ENCODE results near the gene PFKFB4. TPM values are rescaled to one million over a fixed set of nuclear protein-coding genes. Genes with fewer than 3 reads are reported as not detected.

The PFKFB4 gene
- total and polyA plus RNA-seq, 2 experiments from 2014 or later, result 8.6 to 22.9 TPM

DNA sequence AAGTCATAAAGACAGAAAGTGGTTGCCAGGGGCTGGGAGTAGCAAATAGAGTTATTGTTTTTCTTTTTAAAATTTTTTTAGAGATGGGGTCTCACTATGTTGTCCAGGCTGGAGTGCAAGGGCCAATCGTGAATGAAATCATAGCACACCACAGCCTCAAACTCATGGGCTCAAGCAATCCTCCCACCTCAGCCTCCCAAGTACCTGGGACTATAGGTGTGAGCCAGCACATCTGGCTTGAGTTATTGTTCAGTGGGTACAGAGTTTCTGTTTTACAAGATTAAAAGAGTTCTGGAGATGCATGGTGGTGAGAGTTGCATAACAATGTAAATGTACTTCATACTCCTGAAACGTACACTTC, 23.6 kb downstream of the PFKFB4 start:
- no peak overlapping the region for H3K4me3 Mint-ChIP-seq
- no peaks in the 10 kb centered on the region for H3K9me3 Mint-ChIP-seq

More for the DNA sequence above, 23.6 kb downstream of the PFKFB4 start:
- Mint-ChIP-seq H3K27ac (no peak overlapping the region), H3K36me3 (ENCODE audit: low read depth) (peaks cover 17% of the 10 kb centered on the region), H3K4me1 (no peaks in the 10 kb centered on the region), H3K27me3 (ENCODE audit: insufficient read depth, low read depth, poor library complexity) (no peaks in the 10 kb centered on the region)
- Histone ChIP-seq H3K9me2 (ENCODE audit: insufficient read depth) (no peaks in the 10 kb centered on the region), H3F3A (replicated peaks; ENCODE audit: low read depth) (peaks cover 8% of the 10 kb centered on the region; the same call in 1 of the 2 replicates), H3K27me3 (ENCODE audit: insufficient read depth) (no peaks in the 10 kb centered on the region), H3K36me3 (ENCODE audit: insufficient read depth) (0 out of 2 replicates have a peak, but pooled peaks cover 3% of the 10 kb centered on the region), H3K4me2 (no peak overlapping the region), H3K27ac (ENCODE audit: low read depth) (no peak overlapping the region), H3K4me3 (no peak overlapping the region), H2AFZ (no peak overlapping the region), H4K20me1 (replicated peaks; ENCODE audit: insufficient read depth) (no peaks in the 10 kb centered on the region), H3K79me2 (replicated peaks; ENCODE audit: insufficient read depth) (no peaks in the 10 kb centered on the region), H3K4me1 (ENCODE audit: insufficient read depth) (no peaks in the 10 kb centered on the region)
- ATAC-seq (no peak), DNase-seq (ENCODE audit: low spot score) (no peak)
- TF ChIP-seq, protein P1, sequence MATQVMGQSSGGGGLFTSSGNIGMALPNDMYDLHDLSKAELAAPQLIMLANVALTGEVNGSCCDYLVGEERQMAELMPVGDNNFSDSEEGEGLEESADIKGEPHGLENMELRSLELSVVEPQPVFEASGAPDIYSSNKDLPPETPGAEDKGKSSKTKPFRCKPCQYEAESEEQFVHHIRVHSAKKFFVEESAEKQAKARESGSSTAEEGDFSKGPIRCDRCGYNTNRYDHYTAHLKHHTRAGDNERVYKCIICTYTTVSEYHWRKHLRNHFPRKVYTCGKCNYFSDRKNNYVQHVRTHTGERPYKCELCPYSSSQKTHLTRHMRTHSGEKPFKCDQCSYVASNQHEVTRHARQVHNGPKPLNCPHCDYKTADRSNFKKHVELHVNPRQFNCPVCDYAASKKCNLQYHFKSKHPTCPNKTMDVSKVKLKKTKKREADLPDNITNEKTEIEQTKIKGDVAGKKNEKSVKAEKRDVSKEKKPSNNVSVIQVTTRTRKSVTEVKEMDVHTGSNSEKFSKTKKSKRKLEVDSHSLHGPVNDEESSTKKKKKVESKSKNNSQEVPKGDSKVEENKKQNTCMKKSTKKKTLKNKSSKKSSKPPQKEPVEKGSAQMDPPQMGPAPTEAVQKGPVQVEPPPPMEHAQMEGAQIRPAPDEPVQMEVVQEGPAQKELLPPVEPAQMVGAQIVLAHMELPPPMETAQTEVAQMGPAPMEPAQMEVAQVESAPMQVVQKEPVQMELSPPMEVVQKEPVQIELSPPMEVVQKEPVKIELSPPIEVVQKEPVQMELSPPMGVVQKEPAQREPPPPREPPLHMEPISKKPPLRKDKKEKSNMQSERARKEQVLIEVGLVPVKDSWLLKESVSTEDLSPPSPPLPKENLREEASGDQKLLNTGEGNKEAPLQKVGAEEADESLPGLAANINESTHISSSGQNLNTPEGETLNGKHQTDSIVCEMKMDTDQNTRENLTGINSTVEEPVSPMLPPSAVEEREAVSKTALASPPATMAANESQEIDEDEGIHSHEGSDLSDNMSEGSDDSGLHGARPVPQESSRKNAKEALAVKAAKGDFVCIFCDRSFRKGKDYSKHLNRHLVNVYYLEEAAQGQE (IDR thresholded peaks at IDR 0.05; ENCODE audit: unreplicated experiment), result no peak
- TF ChIP-seq, protein P2, sequence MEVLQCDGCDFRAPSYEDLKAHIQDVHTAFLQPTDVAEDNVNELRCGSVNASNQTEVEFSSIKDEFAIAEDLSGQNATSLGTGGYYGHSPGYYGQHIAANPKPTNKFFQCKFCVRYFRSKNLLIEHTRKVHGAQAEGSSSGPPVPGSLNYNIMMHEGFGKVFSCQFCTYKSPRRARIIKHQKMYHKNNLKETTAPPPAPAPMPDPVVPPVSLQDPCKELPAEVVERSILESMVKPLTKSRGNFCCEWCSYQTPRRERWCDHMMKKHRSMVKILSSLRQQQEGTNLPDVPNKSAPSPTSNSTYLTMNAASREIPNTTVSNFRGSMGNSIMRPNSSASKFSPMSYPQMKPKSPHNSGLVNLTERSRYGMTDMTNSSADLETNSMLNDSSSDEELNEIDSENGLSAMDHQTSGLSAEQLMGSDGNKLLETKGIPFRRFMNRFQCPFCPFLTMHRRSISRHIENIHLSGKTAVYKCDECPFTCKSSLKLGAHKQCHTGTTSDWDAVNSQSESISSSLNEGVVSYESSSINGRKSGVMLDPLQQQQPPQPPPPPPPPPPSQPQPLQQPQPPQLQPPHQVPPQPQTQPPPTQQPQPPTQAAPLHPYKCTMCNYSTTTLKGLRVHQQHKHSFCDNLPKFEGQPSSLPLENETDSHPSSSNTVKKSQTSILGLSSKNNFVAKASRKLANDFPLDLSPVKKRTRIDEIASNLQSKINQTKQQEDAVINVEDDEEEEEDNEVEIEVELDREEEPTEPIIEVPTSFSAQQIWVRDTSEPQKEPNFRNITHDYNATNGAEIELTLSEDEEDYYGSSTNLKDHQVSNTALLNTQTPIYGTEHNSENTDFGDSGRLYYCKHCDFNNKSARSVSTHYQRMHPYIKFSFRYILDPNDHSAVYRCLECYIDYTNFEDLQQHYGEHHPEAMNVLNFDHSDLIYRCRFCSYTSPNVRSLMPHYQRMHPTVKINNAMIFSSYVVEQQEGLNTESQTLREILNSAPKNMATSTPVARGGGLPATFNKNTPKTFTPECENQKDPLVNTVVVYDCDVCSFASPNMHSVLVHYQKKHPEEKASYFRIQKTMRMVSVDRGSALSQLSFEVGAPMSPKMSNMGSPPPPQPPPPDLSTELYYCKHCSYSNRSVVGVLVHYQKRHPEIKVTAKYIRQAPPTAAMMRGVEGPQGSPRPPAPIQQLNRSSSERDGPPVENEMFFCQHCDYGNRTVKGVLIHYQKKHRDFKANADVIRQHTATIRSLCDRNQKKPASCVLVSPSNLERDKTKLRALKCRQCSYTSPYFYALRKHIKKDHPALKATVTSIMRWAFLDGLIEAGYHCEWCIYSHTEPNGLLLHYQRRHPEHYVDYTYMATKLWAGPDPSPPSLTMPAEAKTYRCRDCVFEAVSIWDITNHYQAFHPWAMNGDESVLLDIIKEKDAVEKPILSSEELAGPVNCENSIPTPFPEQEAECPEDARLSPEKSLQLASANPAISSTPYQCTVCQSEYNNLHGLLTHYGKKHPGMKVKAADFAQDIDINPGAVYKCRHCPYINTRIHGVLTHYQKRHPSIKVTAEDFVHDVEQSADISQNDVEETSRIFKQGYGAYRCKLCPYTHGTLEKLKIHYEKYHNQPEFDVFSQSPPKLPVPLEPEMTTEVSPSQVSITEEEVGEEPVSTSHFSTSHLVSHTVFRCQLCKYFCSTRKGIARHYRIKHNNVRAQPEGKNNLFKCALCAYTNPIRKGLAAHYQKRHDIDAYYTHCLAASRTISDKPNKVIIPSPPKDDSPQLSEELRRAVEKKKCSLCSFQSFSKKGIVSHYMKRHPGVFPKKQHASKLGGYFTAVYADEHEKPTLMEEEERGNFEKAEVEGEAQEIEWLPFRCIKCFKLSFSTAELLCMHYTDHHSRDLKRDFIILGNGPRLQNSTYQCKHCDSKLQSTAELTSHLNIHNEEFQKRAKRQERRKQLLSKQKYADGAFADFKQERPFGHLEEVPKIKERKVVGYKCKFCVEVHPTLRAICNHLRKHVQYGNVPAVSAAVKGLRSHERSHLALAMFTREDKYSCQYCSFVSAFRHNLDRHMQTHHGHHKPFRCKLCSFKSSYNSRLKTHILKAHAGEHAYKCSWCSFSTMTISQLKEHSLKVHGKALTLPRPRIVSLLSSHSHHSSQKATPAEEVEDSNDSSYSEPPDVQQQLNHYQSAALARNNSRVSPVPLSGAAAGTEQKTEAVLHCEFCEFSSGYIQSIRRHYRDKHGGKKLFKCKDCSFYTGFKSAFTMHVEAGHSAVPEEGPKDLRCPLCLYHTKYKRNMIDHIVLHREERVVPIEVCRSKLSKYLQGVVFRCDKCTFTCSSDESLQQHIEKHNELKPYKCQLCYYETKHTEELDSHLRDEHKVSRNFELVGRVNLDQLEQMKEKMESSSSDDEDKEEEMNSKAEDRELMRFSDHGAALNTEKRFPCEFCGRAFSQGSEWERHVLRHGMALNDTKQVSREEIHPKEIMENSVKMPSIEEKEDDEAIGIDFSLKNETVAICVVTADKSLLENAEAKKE (CRISPR knock-in tag; IDR thresholded peaks at IDR 0.05), result no peak
- TF ChIP-seq POLR2AphosphoS5 (IDR thresholded peaks at IDR 0.05; ENCODE audit: low read depth) (no peak), EZH2phosphoT487 (IDR thresholded peaks at IDR 0.05; ENCODE audit: unreplicated experiment) (no peak), ZNF331 (CRISPR knock-in tag; IDR thresholded peaks at IDR 0.05; ENCODE audit: low read depth) (no peak)
- TF ChIP-seq, protein P3, sequence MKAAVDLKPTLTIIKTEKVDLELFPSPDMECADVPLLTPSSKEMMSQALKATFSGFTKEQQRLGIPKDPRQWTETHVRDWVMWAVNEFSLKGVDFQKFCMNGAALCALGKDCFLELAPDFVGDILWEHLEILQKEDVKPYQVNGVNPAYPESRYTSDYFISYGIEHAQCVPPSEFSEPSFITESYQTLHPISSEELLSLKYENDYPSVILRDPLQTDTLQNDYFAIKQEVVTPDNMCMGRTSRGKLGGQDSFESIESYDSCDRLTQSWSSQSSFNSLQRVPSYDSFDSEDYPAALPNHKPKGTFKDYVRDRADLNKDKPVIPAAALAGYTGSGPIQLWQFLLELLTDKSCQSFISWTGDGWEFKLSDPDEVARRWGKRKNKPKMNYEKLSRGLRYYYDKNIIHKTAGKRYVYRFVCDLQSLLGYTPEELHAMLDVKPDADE (IDR thresholded peaks at IDR 0.05), result no peak
